Uterus (tissue), 2 donors: ENCODE data around the gene LRRC3C.

Source experiments
- POLR2A ChIP-seq, 2 donors: fragments of 450-650 bp; IDR thresholded peaks; one replicate each; pipeline ENCODE4 v1.6.1; 2016; ENCODE audit warnings: antibody characterized with exemption in 2 of 2, mild to moderate bottlenecking in 1 of 2, moderate library complexity in 1 of 2
- TF ChIP-seq, protein P1 (sequence below), 4 experiments: fragments of 200-600 bp in 2 of 4; fragments of 450-650 bp in 2 of 4; sonication (generic) in 2 of 4; IDR thresholded peaks; one replicate each; pipeline ENCODE4 v1.5.1; 2016 to 2019; ENCODE audit warnings: antibody characterized with exemption in 4 of 4, mild to moderate bottlenecking in 2 of 4, moderate library complexity in 1 of 4

DNA sequence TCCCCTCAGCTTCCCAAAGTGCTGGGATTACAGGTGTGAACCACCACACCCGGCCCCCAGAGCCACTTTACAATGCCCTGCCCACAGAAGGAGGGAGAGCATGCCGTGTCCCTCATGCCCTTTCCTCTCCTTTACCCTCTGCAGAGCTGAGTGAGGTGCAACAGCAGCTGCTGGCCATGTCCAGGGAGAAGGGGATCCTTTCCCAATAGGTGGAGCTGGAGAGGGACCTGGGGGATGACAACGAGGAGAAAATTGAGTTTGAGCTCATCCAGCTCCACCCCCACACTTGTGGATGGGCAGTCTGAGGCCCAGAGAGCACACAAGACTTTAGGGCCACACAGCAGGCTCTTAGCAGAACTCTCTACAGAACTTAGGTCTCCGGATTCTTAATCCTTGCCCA, 27.3 kb downstream of the LRRC3C start:
- TF ChIP-seq, protein P1, sequence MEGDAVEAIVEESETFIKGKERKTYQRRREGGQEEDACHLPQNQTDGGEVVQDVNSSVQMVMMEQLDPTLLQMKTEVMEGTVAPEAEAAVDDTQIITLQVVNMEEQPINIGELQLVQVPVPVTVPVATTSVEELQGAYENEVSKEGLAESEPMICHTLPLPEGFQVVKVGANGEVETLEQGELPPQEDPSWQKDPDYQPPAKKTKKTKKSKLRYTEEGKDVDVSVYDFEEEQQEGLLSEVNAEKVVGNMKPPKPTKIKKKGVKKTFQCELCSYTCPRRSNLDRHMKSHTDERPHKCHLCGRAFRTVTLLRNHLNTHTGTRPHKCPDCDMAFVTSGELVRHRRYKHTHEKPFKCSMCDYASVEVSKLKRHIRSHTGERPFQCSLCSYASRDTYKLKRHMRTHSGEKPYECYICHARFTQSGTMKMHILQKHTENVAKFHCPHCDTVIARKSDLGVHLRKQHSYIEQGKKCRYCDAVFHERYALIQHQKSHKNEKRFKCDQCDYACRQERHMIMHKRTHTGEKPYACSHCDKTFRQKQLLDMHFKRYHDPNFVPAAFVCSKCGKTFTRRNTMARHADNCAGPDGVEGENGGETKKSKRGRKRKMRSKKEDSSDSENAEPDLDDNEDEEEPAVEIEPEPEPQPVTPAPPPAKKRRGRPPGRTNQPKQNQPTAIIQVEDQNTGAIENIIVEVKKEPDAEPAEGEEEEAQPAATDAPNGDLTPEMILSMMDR (IDR thresholded peaks at IDR 0.05): no peak
- no peak for TF ChIP-seq POLR2A (IDR thresholded peaks at IDR 0.05)
